GM23338 (cell line): ENCODE results near the gene PRMT7. TPM values are rescaled to one million over a fixed set of nuclear protein-coding genes. Genes with fewer than 3 reads are reported as not detected.

Experiments
- ATAC-seq: fragments of 200-7000 bp; cut with Tn5 transposase; 3 replicates; pipeline ENCODE4 v1.9.1; 2020
- DNase-seq: peaks from one replicate; pipeline ENCODE4 v3.0.0-alpha.2; 2015; ENCODE audit warnings: low spot score
- H2AFZ ChIP-seq: fragments of 200-600 bp; sonication (generic); 2 replicates; pipeline ENCODE4 v1.8.0; 2016; ENCODE audit warnings: antibody characterized with exemption, mild to moderate bottlenecking, moderate library complexity
- H3F3A ChIP-seq: fragments of 200-600 bp; sonication (generic); replicated peaks from 2 replicates; pipeline ENCODE4 v1.8.0; 2017; ENCODE audit warnings: antibody characterized with exemption, mixed run types, low read depth
- H3K27ac ChIP-seq: fragments of 200-600 bp; sonication (generic); 2 replicates; pipeline ENCODE4 v1.6.1; 2016; ENCODE audit warnings: low read depth
- H3K27me3 ChIP-seq: fragments of 200-600 bp; sonication (generic); 2 replicates; pipeline ENCODE4 v1.8.0; 2016; ENCODE audit warnings: mild to moderate bottlenecking, mixed run types, moderate library complexity; ENCODE audit not compliant: insufficient read depth
- H3K36me3 ChIP-seq: fragments of 200-600 bp; sonication (generic); 2 replicates; pipeline ENCODE4 v1.8.0; 2016; ENCODE audit warnings: mild to moderate bottlenecking; ENCODE audit not compliant: insufficient read depth
- H3K4me1 ChIP-seq: fragments of 200-600 bp; sonication (generic); 2 replicates; pipeline ENCODE4 v1.8.0; 2016; ENCODE audit warnings: mild to moderate bottlenecking, moderate library complexity; ENCODE audit not compliant: insufficient read depth
- H3K4me2 ChIP-seq: fragments of 200-600 bp; sonication (generic); 2 replicates; pipeline ENCODE4 v1.7.1; 2017; ENCODE audit warnings: mixed run types
- H3K4me3 ChIP-seq: fragments of 200-600 bp; sonication (generic); 2 replicates; pipeline ENCODE4 v1.6.1; 2016; ENCODE audit warnings: mixed run types
- H3K79me2 ChIP-seq: fragments of 200-600 bp; sonication (generic); replicated peaks from 2 replicates; pipeline ENCODE4 v1.8.0; 2017; ENCODE audit warnings: mild to moderate bottlenecking; ENCODE audit not compliant: insufficient read depth
- H3K9me2 ChIP-seq: fragments of 200-600 bp; sonication (generic); 2 replicates; pipeline ENCODE4 v1.8.0; 2017; ENCODE audit not compliant: insufficient read depth
- H4K20me1 ChIP-seq: fragments of 200-600 bp; sonication (generic); replicated peaks from 2 replicates; pipeline ENCODE4 v1.8.0; 2017; ENCODE audit warnings: mild to moderate bottlenecking; ENCODE audit not compliant: insufficient read depth
- H3K27ac Mint-ChIP-seq: 2 replicates; pipeline ENCODE4 v1.8.0; 2020; ENCODE audit warnings: inconsistent platforms, mild to moderate bottlenecking, moderate library complexity, mixed read lengths
- H3K27me3 Mint-ChIP-seq: 3 replicates; pipeline ENCODE4 v1.8.0; 2022; ENCODE audit warnings: low read depth, mild to moderate bottlenecking, moderate library complexity, mixed read lengths, inconsistent platforms; ENCODE audit not compliant: insufficient read depth, poor library complexity
- H3K36me3 Mint-ChIP-seq: 3 replicates; pipeline ENCODE4 v1.8.0; 2021; ENCODE audit warnings: low read depth, mild to moderate bottlenecking, inconsistent platforms, moderate library complexity, mixed read lengths
- H3K4me1 Mint-ChIP-seq: 3 replicates; pipeline ENCODE4 v1.8.0; 2020; ENCODE audit warnings: mild to moderate bottlenecking, inconsistent platforms, mixed read lengths
- H3K4me3 Mint-ChIP-seq: 3 replicates; pipeline ENCODE4 v1.8.0; 2021; ENCODE audit warnings: moderate library complexity, mild to moderate bottlenecking, inconsistent platforms, mixed read lengths
- H3K9me3 Mint-ChIP-seq: 3 replicates; pipeline ENCODE4 v1.8.0; 2020; ENCODE audit warnings: moderate library complexity, mild to moderate bottlenecking, inconsistent platforms, mixed read lengths
- CREB1 ChIP-seq: fragments of 250-450 bp; sonication (Bioruptor Pico); IDR thresholded peaks from 2 replicates; pipeline ENCODE4 v1.5.0; 2020; ENCODE audit warnings: low read depth, mild to moderate bottlenecking, moderate library complexity
- EZH2 ChIP-seq: fragments of 200-600 bp; sonication (generic); IDR thresholded peaks from one replicate; pipeline ENCODE4 v1.8.0; 2017; ENCODE audit warnings: antibody characterized with exemption, mild to moderate bottlenecking, low read depth; ENCODE audit not compliant: unreplicated experiment
- EZH2phosphoT487 ChIP-seq: fragments of 200-600 bp; sonication (generic); IDR thresholded peaks from one replicate; pipeline ENCODE4 v1.8.1; 2018; ENCODE audit warnings: antibody characterized with exemption; ENCODE audit not compliant: unreplicated experiment
- JUNB ChIP-seq: IDR thresholded peaks from one replicate; pipeline ENCODE4 v1.6.1; 2016; ENCODE audit warnings: antibody characterized with exemption; ENCODE audit not compliant: unreplicated experiment
- NANOG ChIP-seq: IDR thresholded peaks from 2 replicates; pipeline ENCODE4 v1.6.1; 2016; ENCODE audit warnings: antibody characterized with exemption, borderline replicate concordance
- POLR2AphosphoS5 ChIP-seq: IDR thresholded peaks from 2 replicates; pipeline ENCODE4 v1.6.1; 2016; ENCODE audit warnings: antibody characterized with exemption, low read depth
- STAT1 ChIP-seq: IDR thresholded peaks from one replicate; pipeline ENCODE4 v1.6.1; 2016; ENCODE audit warnings: antibody characterized with exemption; ENCODE audit not compliant: unreplicated experiment
- ZNF114 ChIP-seq: fragments of 250-450 bp; sonication (Bioruptor Pico); IDR thresholded peaks from 2 replicates; pipeline ENCODE4 v1.5.0; 2020; ENCODE audit warnings: mild to moderate bottlenecking, moderate library complexity
- ZNF331 ChIP-seq: fragments of 250-450 bp; sonication (Bioruptor Pico); IDR thresholded peaks from 2 replicates; pipeline ENCODE4 v1.5.0; 2020; ENCODE audit warnings: low read depth, mild to moderate bottlenecking, moderate library complexity
- polyA plus RNA-seq: library from polyadenylated mRNA; unstranded; fragments of >200 nt; fragmentation: Nextera tagmentation; extraction: Ambion mirVana; gene quantifications from 2 replicates; pipeline ENCODE4 v1.2.1, GENCODE V29; 2016
- total RNA-seq: library from RNA; depleted of rRNA; stranded (reverse); fragments of >200 nt; shearing (Covaris generic); gene quantifications from 2 replicates; pipeline ENCODE4 v1.2.3, GENCODE V29; 2014
- TF ChIP-seq, protein P1 (sequence below): IDR thresholded peaks from one replicate; pipeline ENCODE4 v1.6.1; 2018; ENCODE audit warnings: antibody characterized with exemption; ENCODE audit not compliant: unreplicated experiment
- TF ChIP-seq, protein P2 (sequence below): IDR thresholded peaks from 2 replicates; pipeline ENCODE4 v1.6.1; 2016; ENCODE audit warnings: antibody characterized with exemption
- TF ChIP-seq, protein P3 (sequence below), 2 experiments: fragments of 200-600 bp in 1 of 2; sonication (generic) in 1 of 2; conservative IDR thresholded peaks; 2 replicates each; pipeline versions ENCODE4 v1.5.1 to v1.6.1; 2016 to 2017; ENCODE audit warnings: antibody characterized with exemption in 2 of 2, low read depth in 2 of 2, mild to moderate bottlenecking in 2 of 2, moderate library complexity in 1 of 2

Gene PRMT7
- total and polyA plus RNA-seq, 2 experiments from 2014 or later: 20.2 to 65.3 TPM

DNA sequence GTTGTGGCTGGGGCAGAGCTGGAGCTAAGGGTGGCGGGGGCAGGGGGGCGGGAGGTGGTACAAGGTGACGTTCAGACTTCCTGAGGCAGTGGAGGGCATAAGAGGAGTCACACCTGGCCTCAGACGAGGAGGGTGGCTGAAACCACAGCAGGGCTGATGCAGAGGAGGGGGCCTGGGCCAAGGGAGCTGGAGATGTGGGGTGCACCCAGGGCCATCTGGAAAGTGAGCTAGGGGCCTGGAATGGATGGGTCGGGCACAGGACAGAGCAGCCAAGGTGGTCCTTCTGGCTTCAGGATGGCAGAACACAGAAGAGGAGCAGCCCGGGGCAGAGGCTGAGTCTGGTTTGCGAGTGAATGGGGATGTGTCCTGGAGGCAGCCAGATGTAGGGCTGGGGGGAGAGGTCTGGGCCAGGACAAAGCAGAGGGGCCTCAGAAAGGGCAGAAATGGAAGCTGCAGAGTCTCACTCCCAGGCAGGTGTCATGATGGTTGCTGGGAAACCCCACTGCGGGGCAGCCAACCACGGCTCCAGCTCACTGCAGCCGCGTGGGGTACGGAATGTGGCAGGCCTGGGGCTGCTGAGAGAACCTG is 57.6 kb downstream of the PRMT7 start:
- Mint-ChIP-seq H3K27me3 (peaks cover 14% of the 10 kb centered on the region), H3K9me3 (no peaks in the 10 kb centered on the region), H3K4me1 (peaks cover 38% of the 10 kb centered on the region), H3K4me3 (0 out of 3 replicates have a peak overlapping the region, but pooled peaks have one; percentile 12), H3K36me3 (no peaks in the 10 kb centered on the region), H3K27ac (peak overlapping the region; percentile 89; the same call in 1 of the 2 replicates)
- no peak overlapping the region for H2AFZ ChIP-seq
- H3K9me2 ChIP-seq: no peaks in the 10 kb centered on the region
- H4K20me1 ChIP-seq: no peaks in the 10 kb centered on the region
- no peaks in the 10 kb centered on the region for H3F3A ChIP-seq
- peak; percentile 32 for DNase-seq
- no peaks in the 10 kb centered on the region for H3K27me3 ChIP-seq
- peak; percentile 3; the same call in 1 of the 3 replicates for ATAC-seq
- TF ChIP-seq EZH2 (no peak), NANOG (no peak)
- TF ChIP-seq, protein P1, sequence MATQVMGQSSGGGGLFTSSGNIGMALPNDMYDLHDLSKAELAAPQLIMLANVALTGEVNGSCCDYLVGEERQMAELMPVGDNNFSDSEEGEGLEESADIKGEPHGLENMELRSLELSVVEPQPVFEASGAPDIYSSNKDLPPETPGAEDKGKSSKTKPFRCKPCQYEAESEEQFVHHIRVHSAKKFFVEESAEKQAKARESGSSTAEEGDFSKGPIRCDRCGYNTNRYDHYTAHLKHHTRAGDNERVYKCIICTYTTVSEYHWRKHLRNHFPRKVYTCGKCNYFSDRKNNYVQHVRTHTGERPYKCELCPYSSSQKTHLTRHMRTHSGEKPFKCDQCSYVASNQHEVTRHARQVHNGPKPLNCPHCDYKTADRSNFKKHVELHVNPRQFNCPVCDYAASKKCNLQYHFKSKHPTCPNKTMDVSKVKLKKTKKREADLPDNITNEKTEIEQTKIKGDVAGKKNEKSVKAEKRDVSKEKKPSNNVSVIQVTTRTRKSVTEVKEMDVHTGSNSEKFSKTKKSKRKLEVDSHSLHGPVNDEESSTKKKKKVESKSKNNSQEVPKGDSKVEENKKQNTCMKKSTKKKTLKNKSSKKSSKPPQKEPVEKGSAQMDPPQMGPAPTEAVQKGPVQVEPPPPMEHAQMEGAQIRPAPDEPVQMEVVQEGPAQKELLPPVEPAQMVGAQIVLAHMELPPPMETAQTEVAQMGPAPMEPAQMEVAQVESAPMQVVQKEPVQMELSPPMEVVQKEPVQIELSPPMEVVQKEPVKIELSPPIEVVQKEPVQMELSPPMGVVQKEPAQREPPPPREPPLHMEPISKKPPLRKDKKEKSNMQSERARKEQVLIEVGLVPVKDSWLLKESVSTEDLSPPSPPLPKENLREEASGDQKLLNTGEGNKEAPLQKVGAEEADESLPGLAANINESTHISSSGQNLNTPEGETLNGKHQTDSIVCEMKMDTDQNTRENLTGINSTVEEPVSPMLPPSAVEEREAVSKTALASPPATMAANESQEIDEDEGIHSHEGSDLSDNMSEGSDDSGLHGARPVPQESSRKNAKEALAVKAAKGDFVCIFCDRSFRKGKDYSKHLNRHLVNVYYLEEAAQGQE: no peak
- no peaks in the 10 kb centered on the region for H3K4me1 ChIP-seq
- H3K4me3 ChIP-seq: no peak overlapping the region
- no peaks in the 10 kb centered on the region for H3K79me2 ChIP-seq
- H3K36me3 ChIP-seq: no peaks in the 10 kb centered on the region
- no peak overlapping the region for H3K4me2 ChIP-seq
- H3K27ac ChIP-seq: no peak overlapping the region

DNA sequence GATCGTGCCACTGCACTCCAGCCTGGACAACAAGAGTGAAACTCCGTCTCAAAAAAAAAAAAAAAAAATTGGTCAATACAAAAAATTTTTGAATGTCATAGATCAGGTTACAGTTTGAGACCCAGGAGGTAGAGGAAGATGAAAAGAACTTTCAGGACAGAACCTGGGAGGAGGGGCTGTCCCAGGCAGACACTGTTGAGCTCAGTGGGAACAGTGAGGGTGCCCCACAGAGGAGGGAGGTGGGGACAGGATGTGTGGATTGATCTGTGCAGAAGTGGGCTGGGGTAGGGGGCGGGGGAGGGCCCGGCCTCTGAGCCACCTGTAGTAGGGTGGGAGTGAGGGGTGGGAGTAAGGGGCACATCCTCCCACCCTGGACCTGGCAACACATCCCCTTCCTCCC is 58.3 kb downstream of the PRMT7 start:
- Mint-ChIP-seq H3K27ac (no peak overlapping the region), H3K36me3 (no peaks in the 10 kb centered on the region), H3K27me3 (peaks cover 20% of the 10 kb centered on the region), H3K4me1 (peaks cover 35% of the 10 kb centered on the region), H3K9me3 (no peaks in the 10 kb centered on the region), H3K4me3 (no peak overlapping the region)
- H3F3A ChIP-seq: no peaks in the 10 kb centered on the region
- DNase-seq (no peak), ATAC-seq (no peak)
- no peak overlapping the region for H2AFZ ChIP-seq
- no peaks in the 10 kb centered on the region for H3K9me2 ChIP-seq
- H3K27ac ChIP-seq: no peak overlapping the region
- no peaks in the 10 kb centered on the region for H3K4me1 ChIP-seq
- no peaks in the 10 kb centered on the region for H3K27me3 ChIP-seq
- no peaks in the 10 kb centered on the region for H3K79me2 ChIP-seq
- H3K4me2 ChIP-seq: no peak overlapping the region
- H3K4me3 ChIP-seq: no peak overlapping the region
- no peaks in the 10 kb centered on the region for H4K20me1 ChIP-seq
- no peaks in the 10 kb centered on the region for H3K36me3 ChIP-seq
- TF ChIP-seq EZH2: no peak
- TF ChIP-seq POLR2AphosphoS5: no peak
- no peak for TF ChIP-seq EZH2phosphoT487
- TF ChIP-seq, protein P1: no peak
- no peak for TF ChIP-seq ZNF331
- TF ChIP-seq CREB1 (CRISPR knock-in tag): no peak
- no peak for TF ChIP-seq NANOG
- no peak for TF ChIP-seq ZNF114 (CRISPR knock-in tag)
- TF ChIP-seq, protein P2, sequence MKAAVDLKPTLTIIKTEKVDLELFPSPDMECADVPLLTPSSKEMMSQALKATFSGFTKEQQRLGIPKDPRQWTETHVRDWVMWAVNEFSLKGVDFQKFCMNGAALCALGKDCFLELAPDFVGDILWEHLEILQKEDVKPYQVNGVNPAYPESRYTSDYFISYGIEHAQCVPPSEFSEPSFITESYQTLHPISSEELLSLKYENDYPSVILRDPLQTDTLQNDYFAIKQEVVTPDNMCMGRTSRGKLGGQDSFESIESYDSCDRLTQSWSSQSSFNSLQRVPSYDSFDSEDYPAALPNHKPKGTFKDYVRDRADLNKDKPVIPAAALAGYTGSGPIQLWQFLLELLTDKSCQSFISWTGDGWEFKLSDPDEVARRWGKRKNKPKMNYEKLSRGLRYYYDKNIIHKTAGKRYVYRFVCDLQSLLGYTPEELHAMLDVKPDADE: no peak
- TF ChIP-seq, protein P3, sequence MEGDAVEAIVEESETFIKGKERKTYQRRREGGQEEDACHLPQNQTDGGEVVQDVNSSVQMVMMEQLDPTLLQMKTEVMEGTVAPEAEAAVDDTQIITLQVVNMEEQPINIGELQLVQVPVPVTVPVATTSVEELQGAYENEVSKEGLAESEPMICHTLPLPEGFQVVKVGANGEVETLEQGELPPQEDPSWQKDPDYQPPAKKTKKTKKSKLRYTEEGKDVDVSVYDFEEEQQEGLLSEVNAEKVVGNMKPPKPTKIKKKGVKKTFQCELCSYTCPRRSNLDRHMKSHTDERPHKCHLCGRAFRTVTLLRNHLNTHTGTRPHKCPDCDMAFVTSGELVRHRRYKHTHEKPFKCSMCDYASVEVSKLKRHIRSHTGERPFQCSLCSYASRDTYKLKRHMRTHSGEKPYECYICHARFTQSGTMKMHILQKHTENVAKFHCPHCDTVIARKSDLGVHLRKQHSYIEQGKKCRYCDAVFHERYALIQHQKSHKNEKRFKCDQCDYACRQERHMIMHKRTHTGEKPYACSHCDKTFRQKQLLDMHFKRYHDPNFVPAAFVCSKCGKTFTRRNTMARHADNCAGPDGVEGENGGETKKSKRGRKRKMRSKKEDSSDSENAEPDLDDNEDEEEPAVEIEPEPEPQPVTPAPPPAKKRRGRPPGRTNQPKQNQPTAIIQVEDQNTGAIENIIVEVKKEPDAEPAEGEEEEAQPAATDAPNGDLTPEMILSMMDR (conservative IDR thresholded peaks at IDR 0.05; ENCODE audit: low read depth in 2 of 2): no peak
- TF ChIP-seq STAT1: no peak
- TF ChIP-seq JUNB: no peak
